Activated naive CD8-positive, alpha-beta T cell treated with anti-CD3 and anti-CD28 coated beads, Interleukin-2, amount 50 U/mL, for 16 hours (primary cell): ENCODE results near the gene CD52.
"Not testable (repeated sequence)": the region's sequence is repeated elsewhere in the genome, so short reads cannot be mapped to it uniquely, and the experiment has no call there.

Source experiments
- DNase-seq: peaks from one replicate; pipeline ENCODE4 v3.0.0-alpha.2; 2020; ENCODE audit warnings: low read depth, low spot score

The CD52 gene

DNA sequence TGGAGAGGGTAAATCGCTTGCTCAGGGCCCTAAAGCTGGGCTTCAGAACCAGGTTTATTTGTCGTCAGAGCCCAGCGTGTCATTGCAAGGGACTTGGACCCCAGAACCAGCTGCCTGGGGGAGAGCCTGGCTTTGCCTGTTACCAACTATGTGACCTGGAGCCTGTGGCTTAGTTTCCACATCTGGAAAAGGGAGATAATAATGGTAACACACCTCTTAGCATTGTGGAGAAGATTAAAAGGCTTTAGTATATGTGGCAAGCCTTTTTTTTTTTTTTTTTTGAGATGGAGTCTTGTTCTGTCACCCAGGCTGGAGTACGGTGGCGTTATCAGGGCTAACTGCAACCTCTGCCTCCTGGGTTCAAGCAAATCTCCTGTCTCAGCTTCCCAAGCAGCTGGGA, 12.5 kb downstream of the CD52 start:
- DNase-seq = no peak

DNA sequence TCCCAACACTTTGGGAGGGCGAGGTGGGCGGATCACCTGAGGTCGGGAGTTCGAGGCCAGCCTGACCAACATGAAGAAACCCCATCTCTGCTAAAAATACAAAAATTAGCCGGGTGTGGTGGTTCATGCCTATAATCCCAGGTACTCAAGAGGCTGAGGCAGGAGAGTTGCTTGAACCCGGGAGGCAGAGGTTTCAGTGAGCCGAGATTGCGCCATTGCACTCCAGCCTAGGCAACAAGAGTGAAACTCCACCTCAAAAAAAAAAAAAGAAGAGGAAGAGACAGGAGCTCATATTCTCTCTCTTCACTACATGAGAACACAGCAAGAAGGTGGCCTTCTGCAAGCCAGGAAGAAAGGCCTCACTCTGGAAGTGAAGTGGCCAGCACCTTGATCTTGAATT, 15.6 kb downstream of the CD52 start:
- not testable (repeated sequence) for DNase-seq

DNA sequence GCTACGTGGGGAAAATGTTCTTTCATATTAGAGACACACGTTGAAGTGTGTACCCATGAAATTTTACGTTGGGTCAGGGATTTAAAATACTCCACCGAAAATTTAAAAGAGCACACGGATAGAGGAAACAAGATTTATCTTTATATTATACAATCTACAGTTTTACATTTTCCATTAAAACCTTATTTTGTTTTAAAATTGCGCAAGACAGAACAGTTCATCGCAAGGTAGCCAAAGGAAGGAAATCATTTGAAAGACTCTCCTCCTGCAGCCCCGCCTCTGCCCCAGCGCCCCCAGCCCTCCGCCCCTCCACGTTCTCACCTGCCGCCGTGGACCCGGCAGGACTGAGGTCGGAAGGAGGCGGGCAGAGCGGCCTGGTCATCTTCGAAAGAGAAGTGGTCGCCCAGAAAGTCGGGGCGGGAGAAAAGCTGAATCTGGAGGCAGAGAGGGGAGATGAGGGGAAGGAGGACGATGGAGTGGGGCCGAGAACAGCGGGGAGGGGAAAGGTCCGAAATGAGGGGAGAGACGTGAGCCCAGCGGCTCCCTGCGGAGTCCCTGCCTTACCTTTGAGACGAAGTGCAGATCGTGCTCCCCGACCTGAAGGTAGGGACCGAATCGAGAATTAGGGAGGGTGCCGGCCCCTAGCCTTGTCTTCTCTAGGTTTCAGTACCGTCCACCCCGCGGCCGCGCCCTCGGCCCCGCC, 18.2 kb downstream of the CD52 start:
- DNase-seq = no peak

DNA sequence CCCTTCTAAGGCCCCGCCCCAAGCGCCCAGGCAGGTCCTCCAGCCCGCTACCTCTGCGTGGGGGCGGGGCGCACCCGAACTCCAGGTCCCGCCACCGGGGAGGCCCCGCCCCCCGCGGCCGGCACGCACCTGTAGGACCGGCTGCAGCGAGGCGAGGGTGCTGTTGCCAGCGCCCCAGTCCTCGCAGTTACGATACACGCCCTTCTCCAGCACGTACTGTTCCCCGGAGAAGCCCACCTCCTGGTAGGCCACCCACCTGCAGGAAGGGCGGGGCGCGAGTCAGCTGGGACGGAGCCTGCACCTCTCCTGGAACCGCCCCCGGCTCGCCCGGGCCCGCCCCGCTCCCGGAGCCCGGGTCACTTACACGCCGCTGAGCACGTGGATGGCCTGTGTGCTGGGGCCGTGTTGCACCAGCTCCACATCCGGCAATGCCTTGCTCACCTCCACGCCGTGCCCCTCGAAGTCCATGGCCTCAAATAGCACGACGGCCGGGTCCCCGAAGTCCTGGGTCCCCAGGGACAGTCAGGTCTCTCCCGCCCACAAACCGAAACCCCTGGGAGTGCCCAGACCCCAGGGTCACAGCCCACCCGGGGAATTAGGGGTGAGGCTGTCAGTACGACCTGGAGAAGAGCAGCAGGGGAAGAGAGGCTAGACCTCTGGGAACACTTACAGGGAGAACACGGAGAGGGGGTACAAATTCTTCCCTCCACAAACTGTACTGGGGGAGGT, 18.9 kb downstream of the CD52 start:
- peak; percentile 62 for DNase-seq

DNA sequence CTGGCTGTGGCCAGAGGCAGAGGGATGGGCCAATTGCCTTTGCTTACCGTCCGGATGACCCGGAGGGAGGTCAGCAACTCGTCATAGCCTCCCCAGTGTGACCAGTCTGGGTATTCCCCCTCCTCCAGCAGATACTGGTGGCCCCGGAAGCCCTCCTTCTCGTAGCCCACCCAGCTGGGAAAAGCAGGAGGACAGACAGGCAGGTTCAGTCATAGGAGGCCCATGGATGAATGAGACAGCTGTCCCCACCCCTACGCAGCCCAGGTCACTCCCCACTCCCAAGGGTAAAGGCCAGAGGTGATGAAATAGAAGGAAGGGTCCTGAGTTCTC, 19.4 kb downstream of the CD52 start:
- no peak for DNase-seq

DNA sequence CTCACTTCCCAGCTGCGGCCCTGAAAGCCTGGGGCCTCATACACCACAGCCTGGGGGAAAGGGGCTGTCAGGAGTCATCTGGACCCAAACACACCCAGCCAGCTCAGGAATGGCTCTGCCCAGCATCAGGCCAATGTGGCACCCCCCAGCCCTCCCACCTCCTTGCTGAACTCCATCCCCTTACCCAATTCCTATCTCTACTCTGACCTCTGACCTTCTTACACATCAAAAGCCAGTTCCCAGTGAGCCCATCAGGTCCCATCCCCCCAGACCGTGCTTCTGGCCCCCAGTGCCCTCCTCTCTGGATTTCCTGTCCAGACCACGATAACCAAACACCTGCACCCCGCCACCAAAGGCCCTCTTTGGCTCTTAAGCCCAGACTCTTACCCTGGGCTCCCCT, 19.9 kb downstream of the CD52 start:
- DNase-seq = no peak

DNA sequence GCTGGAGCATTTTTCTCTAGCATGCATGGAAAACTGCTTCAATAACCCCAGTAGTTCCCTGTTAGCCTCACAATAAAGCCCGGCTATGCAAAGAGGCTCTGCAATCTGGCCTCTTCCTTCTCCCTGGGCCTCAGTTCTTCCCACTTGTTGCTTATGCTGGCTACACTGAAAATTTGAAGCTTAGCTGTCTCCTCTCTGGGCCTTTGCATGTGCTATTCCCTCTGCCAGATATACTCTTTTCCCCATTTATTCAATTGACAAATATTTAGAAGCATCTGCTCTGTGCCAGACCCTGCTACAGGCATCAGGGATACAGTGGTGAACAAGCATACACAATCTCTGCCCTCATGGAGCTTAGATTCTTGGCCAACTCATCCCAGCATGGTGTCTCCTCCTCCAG, 20.9 kb downstream of the CD52 start:
- no peak for DNase-seq

DNA sequence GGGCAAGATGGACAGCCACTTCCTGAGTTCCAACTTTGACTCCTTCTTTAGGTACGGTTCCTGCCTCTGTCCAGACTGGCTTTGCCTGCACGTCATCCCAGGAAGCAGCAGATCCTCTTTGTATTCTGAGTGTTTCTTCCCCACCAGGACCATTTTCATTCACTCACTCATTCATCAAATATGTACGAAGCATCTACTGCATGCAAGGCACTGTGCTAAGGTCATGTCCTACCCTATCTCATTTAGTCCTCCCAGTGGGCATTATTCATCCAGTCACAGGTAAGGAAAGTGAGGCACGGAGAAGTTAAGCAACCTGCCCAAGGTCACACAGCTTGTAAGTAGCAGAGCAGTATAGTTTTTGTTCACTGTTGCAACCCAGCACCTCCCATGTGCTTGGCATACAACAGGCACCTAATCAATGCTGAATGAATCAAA, 22.3 kb downstream of the CD52 start:
- DNase-seq = no peak

DNA sequence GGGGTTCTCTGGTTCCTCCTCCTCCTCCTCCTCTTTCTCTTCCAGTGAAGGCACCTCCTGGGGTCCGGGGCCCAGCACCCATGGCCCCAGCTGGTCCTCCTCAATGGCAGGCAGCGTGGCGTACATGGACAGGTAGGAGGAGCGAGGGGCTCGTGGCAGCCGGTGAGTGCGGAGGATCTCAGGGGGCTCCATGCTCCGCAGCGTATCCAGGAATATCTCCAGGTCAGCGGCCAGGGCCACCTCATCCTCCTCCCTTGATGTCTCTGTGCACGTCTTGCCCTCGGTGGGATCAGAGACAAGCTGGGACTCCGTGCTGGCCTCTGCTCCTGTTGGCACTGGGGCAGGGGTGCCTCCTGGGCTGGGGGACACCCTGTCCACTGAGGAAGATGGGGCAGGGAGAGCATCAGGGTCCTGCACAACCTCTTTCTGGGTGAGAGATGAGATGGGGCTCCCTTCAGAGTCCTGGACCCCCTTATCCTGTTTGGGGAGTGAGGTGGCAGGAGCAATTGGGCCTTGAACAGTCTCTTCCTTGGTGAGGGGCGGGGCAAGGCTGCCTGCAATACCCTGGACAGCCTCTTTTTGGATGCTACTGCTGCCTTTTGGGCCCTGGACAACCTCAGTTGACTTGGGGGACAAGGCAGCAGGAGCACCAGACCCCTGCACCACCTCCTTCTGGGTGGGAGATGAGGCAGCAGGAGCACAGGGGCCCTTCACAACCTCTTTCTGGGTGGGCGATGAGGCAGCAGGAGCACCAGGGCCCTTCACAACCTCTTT, 26.6 kb downstream of the CD52 start:
- DNase-seq = no peak

DNA sequence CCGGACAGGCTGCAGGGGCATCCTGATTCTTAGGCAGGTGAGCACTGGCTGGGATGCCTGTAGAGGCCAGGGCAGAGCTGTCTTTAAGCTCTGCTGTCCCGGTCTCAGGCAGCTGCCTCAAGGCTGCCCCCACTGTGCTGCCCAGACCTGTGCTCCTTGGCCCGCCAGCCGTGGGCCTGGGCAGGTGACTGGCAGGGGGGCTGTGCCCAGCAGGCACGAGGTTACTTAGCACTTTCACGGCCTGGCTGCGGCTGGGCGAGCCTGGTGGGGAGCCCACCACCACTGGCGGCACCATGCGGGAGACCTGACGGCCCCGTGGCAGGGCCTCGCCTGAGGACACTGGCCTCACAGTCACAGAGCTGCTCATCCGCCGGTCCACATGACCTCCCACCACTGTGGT, 28.0 kb downstream of the CD52 start:
- DNase-seq = no peak

DNA sequence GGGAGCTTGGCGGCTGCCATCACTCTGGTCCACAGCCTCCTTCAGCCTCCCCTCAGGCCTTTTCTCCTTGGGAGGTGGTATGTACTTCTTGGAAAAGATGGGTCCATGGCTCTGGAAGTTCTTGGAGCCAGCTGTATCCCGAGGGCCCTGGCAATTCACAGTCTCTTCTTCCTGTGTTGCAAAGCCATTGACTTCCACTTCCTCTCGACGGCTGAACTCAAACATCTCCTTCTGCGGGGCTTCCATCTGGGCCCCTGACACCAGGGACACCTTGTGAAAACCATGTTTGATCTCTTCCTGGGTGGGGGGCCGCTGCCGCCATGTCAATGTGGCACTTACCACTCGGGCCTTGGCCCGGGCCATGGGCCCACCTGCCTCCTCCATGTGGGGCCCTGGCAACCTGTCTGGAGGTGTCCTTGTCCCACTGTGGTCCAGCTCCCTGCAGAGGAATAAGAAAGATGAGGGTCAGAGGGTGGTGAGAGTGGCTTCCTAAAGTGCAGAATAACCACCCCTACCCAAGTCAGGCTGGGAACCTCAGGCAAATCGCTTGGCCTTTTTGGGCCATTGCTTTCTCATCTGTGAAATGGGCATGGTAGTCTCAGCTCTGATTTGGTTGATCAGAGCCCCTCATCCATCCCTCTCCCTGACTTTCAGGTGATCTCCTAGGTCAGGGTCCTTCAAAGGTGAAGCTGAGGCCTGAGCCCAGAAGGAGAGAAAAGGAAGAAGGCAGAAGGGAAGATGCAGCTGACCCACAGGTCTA, 28.7 kb downstream of the CD52 start:
- no peak for DNase-seq

DNA sequence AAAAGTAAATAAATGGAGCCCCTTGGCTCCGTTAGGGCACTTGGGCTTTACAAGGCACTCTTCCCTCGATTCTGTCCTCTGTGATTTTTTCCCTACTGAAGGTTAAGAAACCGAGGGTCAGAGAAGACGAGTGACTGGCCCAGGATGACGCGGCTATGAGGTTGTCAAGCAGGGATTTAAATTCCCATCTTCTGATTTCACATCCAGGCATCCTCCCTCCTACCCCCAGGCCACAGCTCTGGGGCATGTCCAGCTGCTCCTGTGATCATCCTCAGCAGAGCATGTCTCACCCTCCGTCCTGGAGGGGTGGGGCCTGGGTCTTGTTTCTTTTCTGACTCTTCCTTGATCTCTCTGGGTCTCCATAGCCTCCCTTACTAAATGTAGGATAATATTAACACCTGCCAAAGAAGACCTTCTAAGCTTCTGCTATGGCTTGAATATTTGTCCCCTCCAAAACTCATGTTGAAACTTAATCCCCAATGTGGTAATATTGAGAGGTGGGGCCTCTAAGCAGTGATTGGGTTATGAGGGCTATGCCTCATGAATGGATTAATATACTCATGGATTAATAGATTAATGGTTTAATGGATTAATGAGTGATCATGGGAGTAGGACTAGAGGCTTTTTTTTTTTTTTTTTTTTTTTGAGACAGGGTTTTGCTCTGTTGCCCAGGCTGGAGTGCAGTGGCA, 31.6 kb downstream of the CD52 start:
- DNase-seq = no peak

DNA sequence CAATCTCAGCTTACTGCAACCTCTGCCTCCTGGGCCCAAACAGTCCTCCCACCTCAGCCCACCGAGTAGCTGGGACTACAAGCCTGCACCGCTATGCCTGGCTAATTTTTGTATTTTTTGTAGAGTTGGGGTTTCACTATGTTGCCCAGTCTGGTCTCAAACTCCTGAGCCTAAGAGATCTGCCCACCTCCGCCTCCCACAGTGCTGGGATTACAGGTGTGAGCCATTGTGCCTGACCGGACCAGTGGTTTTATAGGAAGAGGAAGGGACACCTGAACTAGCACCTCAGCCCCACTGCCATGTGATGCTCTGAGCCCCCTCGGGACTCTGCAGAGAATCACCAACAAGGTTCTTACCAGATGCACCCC, 32.1 kb downstream of the CD52 start:
- DNase-seq = no peak

DNA sequence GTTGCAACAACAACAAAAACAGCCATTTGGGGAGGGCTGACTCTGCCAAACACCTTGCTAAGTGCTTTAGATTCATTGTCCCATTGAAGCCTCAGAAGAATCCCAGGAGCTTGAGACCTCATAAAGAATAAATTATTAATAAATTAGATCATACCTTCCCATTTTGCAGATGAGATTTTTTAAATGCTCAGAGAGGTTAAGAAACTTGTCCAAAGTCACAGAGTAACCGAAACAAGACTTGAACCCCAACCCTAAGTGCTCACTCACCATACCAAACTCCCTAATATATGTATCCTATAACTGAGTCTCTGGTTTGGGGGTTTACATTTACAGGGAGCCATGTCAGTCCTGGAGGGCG, 32.6 kb downstream of the CD52 start:
- DNase-seq = no peak

DNA sequence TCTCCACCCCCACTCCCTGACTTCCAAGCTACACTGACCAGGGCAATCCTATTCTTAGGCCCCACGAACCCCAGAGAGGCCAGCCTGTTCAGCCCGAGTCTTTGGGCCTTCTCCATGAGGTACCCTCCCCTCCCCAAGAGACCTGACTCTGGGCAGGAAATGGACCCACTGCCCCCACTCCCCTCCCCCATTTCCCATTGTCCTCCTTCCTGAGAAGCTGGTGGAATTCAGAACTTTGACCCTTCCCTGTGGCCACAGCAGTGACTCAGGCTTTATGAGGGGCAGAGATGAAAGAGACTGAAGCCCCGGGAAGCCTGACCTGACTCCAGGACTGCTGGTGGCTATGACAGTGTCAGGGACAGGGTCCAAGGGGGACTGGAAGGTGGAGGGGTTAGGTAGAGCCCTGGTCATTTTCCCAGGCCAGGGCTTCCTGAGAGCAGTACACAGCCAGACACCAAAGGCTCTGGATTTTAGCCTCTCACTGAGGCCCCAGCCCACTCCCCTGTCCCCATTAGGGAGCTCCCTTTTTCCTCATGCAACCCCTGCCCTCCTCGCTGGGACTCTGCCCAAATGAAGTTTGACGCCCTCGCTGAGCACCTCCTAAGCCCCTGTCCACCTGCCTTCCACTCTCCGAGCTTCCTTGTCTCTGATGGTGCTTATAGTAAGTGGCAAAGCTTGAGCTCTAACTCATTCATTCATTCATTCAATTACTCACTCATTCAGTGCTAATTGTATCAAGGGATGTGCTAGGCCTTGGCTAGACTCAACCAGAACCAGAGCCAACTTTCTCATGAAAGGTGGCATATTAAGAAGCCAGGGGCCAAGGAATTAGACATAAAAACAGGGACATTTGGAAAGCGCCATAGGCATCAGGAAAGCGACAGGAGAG, 33.2 kb downstream of the CD52 start:
- no peak for DNase-seq

DNA sequence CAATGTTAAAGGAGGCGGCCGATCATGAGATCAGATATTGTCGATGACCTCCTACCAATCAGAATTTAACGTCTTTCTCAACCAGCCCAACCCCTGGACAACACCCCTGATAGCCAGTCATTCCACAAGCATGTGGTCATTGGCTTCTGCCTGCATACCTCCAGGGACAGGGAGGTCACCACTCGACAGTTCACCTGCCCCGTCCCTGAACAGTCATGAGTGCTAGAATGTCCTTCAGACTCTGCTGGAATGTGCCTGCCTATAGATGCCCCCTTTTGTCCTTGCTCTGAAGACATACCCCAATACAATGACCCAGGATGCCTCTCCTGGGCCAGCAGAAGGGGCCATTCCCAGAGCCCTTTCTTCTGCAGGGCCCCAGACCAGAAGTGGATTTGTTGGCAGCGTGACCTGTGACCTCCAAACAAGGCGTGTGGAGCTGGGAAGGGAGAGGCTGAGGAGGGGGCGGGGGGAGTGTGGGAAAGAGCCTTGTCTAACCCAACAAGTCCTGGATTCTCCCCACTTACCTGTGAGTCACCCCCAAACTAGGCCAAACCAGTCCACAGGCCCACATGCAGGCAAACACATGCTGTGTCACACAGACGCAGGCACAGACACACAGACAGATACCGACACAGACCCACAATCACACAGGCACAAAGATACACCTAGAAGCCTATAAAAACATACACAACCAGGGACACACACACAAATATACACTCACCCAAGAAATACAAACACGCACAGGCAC, 34.0 kb downstream of the CD52 start:
- DNase-seq = no peak

DNA sequence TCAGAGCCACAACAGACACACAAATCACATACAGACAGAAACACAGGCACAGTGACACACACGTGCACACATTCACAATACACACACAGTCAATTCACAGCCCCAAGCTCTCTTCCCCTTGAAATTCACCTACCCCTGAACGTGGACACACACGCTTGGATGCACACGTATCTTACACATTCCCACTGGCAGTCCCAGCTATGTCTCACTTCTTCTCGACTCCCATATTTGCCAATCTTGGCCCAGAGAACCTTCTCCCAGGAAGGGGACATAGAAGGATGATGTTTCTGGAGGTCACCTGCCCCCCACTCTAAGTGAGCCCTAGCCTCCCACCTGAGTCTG, 34.6 kb downstream of the CD52 start:
- DNase-seq = no peak

DNA sequence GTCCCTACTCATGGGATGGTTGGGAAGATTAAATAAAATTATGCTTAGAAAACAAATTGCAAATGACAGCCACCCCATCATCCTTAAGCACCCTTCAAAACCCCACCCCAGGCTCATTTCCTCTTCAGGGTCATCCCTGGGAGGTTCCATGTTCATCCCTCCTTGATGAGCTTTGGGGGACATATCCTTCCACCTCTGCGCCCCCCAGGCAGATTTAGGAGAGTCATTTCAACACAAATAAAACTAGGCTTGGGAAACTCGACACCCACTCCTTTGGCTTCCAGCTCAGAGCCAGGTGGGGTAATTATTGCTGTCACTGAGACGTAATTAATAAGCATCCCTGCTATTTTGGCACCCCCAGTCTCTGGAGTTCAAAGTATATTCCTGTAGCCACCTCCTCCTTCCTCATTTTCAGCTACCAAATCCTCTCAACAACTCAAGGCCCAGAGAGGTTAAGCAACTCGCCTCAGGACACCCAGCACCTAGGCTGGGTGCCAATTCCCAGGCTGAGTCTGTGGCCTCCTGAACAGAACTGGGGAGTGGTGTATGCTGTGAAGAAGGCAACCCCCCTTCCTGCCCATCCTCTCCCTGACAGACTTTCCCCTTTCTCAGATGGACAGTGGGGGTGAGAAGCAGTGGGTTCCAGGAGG, 35.6 kb downstream of the CD52 start:
- DNase-seq = no peak

DNA sequence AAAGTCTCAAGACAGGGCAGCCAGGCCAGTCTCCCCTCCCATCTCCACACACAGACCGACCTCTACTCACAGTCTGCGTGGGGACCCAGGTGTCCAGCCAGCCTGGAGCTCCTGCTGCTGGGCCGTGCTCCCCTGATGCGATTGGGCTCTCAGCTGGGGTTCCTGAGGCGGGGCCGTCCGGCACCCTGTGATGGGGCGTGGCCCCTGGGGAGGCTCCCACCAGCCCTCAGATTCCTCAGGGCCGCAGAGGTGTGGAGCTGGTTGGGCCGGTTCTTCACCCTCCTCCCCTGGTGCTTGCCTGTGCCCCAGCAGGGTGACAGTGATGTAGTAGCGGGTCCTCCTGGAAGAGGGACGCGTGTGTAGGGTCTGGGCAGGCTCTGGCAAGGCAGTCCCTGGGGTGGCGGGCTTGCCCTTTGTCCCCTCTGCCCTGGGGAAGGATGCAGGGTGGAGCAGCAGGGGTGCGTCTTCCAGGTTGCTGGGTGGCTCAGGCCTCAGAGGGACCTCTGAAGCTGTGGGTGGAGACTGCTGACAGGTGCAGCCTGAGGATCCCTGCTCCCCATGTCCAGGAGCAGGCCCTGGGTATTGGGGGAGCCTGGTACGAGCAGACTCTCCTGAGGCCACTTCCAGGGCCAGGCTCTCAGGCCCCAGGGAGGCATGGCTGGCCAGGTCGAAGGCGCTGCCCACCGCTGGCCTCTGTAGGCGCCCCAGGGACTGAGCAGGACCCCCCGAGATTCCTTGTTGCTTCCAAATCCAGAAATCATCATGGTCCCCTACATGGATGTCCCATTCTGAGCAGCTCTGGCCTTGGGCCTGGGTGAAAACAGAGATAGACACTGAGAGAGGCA, 36.4 kb downstream of the CD52 start, which contains the start of gene CRYBG2:
Gene CRYBG2 (minus strand): TSS at position 155 of the 845 bp plus-strand sequence. CDS start 7,473 bp downstream, outside the sequence.
- DNase-seq = no peak
